ENCODE results near the gene SYNDIG1.

DNA sequence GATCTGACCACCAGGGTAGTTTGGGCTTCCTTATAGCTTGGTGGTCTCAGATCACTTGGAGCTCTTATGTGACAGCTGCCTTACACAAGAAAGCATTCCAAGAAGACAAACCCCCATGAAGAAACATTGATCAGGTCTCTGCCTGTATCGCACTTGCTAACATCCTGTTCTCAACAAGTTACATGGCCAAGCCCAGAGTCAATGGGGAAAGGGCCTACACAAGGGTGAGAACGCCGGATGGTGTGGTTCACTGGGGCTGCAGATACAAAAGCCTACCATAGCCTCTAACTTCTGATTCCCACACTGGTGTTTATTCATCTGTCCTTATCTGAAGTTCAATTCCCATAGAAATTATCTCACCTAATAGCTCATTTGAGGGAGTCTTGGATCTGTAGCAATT, 235.5 kb downstream of the SYNDIG1 start:
- TF ChIP-seq POLR2A (IDR thresholded peaks at IDR 0.05; ENCODE audit: low read length) (no peak), GATA1 (IDR thresholded peaks at IDR 0.05; ENCODE audit: low read depth, low read length) (no peak)
